Neural progenitor cell (in vitro differentiated cells): Measurements from ENCODE around the gene WDR72.

Source experiments
- CTCF ChIP-seq: fragments of 200-600 bp; sonication (generic); IDR thresholded peaks from 2 replicates; pipeline ENCODE4 v1.5.1; 2017; ENCODE audit warnings: antibody characterized with exemption, mild to moderate bottlenecking
- EZH2 ChIP-seq: fragments of 200-600 bp; sonication (generic); IDR thresholded peaks from 2 replicates; pipeline ENCODE4 v1.6.1; 2017; ENCODE audit warnings: antibody characterized with exemption, mild to moderate bottlenecking, moderate library complexity

GRCh38 chr15:53658255-53658654 lies 101.2 kb downstream of the WDR72 start:
- TF ChIP-seq CTCF = no peak
- no peak for TF ChIP-seq EZH2
